Ovary (tissue), 9 donors: ENCODE data around the gene CCDC61. TPM values are rescaled to one million over a fixed set of nuclear protein-coding genes. Genes with fewer than 3 reads are reported as not detected.

Source experiments
- DNase-seq, 5 donors: peaks; one replicate each; pipeline ENCODE4 v3.0.0-alpha.2; 2019 to 2020
- H3K27ac ChIP-seq, 2 donors: fragments of 200-600 bp; one replicate each; pipeline versions ENCODE4 v1.5.1 to v1.8.0; 2019 to 2022
- H3K27me3 ChIP-seq: fragments of 200-600 bp; one replicate; pipeline ENCODE4 v1.8.0; 2022
- H3K36me3 ChIP-seq: fragments of 200-600 bp; sonication (generic); one replicate; pipeline ENCODE4 v1.5.1; 2019
- H3K4me1 ChIP-seq: one replicate; pipeline ENCODE4 v1.8.1; 2013; ENCODE audit warnings: mild to moderate bottlenecking, moderate library complexity; ENCODE audit not compliant: insufficient read depth
- H3K4me3 ChIP-seq: fragments of 200-600 bp; sonication (generic); one replicate; pipeline ENCODE4 v1.5.1; 2017
- H3K9me3 ChIP-seq, 2 donors: fragments of 200-600 bp in 1 of 2; sonication (generic) in 1 of 2; one replicate each; pipeline versions ENCODE4 v1.5.1 to v1.8.1; 2013 to 2019; ENCODE audit warnings: mild to moderate bottlenecking in 1 of 2, moderate library complexity in 1 of 2
- EP300 ChIP-seq: sonication (generic); formaldehyde crosslinking; IDR thresholded peaks from one replicate; pipeline ENCODE4 v1.6.1; 2017; ENCODE audit warnings: antibody characterized with exemption
- POLR2A ChIP-seq: fragments of 450-650 bp; IDR thresholded peaks from one replicate; pipeline ENCODE4 v1.6.1; 2017; ENCODE audit warnings: antibody characterized with exemption, mild to moderate bottlenecking, moderate library complexity
- WGBS, 3 donors: extraction: QIAGEN DNeasy Blood & Tissue Kit in 1 of 3; methylation state at CpG; one replicate each; pipeline versions ENCODE4 v1.1.5 to v1.1.7; 2013 to 2017; 5-methylcytosine and 5-hydroxymethylcytosine counted together
- intact Hi-C, 4 donors: fragments of 100-400 bp; cut with DNase I; formaldehyde crosslinking; loops; one replicate each; pipeline versions ENCODE4 v1.11.0 to v1.15.1; 2022 to 2023
- polyA plus RNA-seq, 2 donors: library from polyadenylated mRNA; stranded (reverse); fragments of 200-250 nt in 1 of 2; fragments of 350-450 nt in 1 of 2; fragmentation: Illumina TruSeq in 1 of 2; extraction: RNeasy Lipid Tissue Mini Kit (QIAGEN cat#74804) in 1 of 2; gene quantifications; one replicate each; pipeline ENCODE4 v1.2.3, GENCODE V29; 2013 to 2014
- total RNA-seq, 7 donors: library from RNA; depleted of rRNA in 2 of 7; stranded (reverse); fragments of >200 nt in 2 of 7; fragmentation: NEBNext Ultra II Directional in 3 of 7; extraction: Animal tissue kit (Norgen Biotek cat#: 25700) in 3 of 7; gene quantifications; one replicate each; pipeline versions ENCODE4 v1.1.0 to v1.2.4, GENCODE V29; 2016 to 2023
- TF ChIP-seq, protein P1 (sequence below), 3 donors: fragments of 450-650 bp in 2 of 3; fragments of 200-600 bp in 1 of 3; IDR thresholded peaks; one replicate each; pipeline versions ENCODE4 v1.5.1 to v1.8.0; 2016 to 2022; ENCODE audit warnings: antibody characterized with exemption in 3 of 3, mild to moderate bottlenecking in 1 of 3
- donor health status: DM: no; HTN: no; CAD: no; lungs with moderate emphysema.
- donor health status: DM: no; HTN: no; CAD: no.
- donor health status: Bipolar disorder and iron deficiency.
- donor health status: DM: yes; HTN: yes; CAD: no.
- donor health status: DM: no; HTN: no; CAD: no.
- donor health status: DM: yes; HTN: yes; CAD: no.

CCDC61 gene
- total and polyA plus RNA-seq, 9 donors = 2.7 to 19.6 (median 14.9) TPM

DNA sequence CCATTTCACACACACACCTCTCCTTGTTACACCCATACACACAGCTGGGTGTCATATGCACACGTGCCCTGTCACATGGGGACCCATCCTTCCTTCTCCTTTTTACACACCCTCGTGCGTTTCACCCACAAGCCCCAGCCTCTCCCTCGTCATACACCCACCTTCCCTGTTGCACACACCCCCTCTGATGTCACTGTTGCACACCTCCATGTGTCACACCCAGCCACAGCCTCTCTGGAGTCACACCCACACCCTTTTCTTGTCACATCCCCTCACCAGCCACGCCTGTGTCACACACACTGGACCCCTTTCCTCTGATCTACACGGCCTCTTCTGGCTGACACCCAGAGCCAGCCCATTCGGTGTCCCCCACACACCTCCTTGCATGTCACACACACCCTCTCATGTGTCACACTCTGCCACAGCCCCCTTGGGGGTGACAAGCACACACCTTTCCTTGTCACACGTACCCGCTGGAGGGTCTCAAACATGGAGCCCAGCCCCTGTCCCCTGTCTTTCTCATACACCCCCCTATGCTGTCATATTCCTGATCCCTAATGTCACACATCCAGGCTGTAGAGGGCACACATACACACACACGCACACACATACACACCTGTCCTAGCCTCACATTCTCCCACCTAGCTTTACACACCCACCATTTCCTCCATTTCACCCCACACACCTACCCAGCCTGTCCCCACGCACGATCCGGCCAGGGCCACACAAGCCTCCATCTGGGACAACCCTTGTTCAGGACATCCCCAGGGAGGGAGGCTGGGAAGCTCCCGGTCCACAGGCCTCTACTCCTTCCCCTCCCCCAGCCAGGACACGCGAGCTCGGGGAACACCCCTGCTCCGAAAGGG, 23.0 kb upstream of the CCDC61 start:
- intact Hi-C loops = no loop called here
- DNase-seq = no peak
- H3K9me3 ChIP-seq = no peaks in the 10 kb centered on the region
- no peak overlapping the region for H3K4me3 ChIP-seq
- TF ChIP-seq, protein P1, sequence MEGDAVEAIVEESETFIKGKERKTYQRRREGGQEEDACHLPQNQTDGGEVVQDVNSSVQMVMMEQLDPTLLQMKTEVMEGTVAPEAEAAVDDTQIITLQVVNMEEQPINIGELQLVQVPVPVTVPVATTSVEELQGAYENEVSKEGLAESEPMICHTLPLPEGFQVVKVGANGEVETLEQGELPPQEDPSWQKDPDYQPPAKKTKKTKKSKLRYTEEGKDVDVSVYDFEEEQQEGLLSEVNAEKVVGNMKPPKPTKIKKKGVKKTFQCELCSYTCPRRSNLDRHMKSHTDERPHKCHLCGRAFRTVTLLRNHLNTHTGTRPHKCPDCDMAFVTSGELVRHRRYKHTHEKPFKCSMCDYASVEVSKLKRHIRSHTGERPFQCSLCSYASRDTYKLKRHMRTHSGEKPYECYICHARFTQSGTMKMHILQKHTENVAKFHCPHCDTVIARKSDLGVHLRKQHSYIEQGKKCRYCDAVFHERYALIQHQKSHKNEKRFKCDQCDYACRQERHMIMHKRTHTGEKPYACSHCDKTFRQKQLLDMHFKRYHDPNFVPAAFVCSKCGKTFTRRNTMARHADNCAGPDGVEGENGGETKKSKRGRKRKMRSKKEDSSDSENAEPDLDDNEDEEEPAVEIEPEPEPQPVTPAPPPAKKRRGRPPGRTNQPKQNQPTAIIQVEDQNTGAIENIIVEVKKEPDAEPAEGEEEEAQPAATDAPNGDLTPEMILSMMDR (IDR thresholded peaks at IDR 0.05) = no peak
- TF ChIP-seq POLR2A (no peak), EP300 (no peak)
- no peak overlapping the region for H3K27ac ChIP-seq
- H3K27me3 ChIP-seq = no peaks in the 10 kb centered on the region
- H3K36me3 ChIP-seq = no peaks in the 10 kb centered on the region
- H3K4me1 ChIP-seq = no peaks in the 10 kb centered on the region
- 16 to 19% (median 17%) methylated on average over 18 of the region's 18 CpGs for WGBS, 3 donors

DNA sequence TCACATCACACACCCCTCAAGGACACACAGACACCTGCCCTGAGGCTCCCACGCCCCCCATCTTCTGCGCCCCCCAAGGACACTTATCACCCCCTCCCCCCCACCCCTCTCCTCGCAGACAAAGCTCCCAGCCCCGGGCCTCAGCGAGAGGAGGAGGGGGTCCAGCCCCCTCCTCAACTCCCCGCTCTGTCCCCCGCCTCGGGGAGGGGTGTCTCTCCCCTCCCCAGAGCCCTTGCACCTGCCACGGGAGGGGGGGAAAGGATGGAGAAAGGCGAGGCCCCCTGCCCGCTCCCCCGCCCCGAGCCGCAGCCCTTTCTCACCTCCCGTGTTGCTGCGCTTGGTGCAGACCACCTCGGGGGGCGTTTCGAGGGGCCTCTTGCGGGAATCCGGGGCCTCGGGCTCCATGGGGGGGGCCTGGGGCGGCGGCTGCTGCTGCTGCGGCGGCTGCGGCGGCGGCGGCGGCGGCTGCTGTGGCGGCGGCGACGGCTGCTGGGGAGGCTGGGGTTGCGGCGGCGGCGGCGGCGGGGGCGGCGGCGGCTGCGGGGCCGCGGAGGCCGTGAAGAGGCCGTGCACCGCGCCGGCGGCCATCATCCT, 22.2 kb upstream of the CCDC61 start:
- Histone ChIP-seq H3K4me3 (no peak overlapping the region), H3K9me3 (no peaks in the 10 kb centered on the region), H3K27me3 (no peaks in the 10 kb centered on the region), H3K36me3 (no peaks in the 10 kb centered on the region), H3K27ac (no peak overlapping the region), H3K4me1 (no peaks in the 10 kb centered on the region)
- 1 to 4% (median 1%) methylated on average over 10 to 48 of the region's 54 CpGs for WGBS, 3 donors
- TF ChIP-seq EP300 (no peak), POLR2A (no peak)
- TF ChIP-seq, protein P1 (IDR thresholded peaks at IDR 0.05) = no peak
- DNase-seq = no peak
- intact Hi-C loops = no loop called here

DNA sequence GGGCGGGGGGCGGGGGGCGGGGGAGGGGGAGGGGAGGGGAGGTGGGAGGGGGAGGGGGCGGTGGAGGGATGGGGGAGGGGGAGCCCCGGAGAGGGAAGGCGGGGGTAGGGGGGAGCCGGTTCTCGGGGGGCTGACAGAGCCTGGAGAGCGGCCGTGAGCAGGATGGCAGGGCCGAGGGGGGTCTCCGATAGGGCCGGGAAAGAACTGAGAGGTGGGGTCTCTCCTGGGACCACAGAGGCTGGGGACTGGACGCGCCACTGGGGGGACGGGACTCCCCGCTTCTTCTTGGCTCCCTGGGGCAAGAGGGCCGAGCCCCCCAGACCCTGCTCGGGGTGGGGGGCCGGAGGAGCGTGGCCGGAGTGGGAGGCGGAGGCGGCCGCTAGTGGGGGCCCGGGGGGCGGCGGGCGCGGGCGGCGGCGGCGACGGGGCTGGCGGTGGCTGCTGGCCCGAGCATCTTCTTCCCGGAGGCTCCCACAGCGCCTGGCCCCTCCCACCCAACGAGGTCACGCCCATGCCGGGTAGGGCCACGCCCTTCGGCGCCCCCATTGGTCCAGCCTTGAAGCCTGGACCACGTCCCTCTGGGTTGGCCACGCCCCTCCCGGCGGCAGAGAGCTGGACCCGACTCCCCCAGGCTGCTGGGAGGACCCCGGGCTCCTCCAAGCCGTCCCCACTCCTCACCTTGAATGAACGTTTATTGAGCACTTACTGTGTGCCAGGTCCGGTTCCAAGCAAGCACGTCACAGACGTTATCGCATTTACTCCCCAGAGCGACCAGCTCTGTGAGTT, 21.5 kb upstream of the CCDC61 start, which contains the start of gene NOVA2:
TSS of gene NOVA2 (minus strand) at position 313 of the 786 bp plus-strand sequence. CDS start 514 bp downstream, outside the sequence.
- H3K9me3 ChIP-seq = no peaks in the 10 kb centered on the region
- H3K4me3 ChIP-seq = no peak within 1 kb of the TSS
- no peaks in the 10 kb centered on the region for H3K36me3 ChIP-seq
- 3 to 4% (median 3%) methylated on average over 23 to 55 of the region's 58 CpGs for WGBS, 3 donors
- DNase-seq = peak in 4 of 5 donors; percentile 43 to 60 (median 50)
- no peak within 1 kb of the TSS for H3K27ac ChIP-seq
- TF ChIP-seq POLR2A (no peak), EP300 (no peak)
- TF ChIP-seq, protein P1 (IDR thresholded peaks at IDR 0.05) = no peak
- H3K4me1 ChIP-seq = no peaks in the 10 kb centered on the region
- no peaks in the 10 kb centered on the region for H3K27me3 ChIP-seq
- intact Hi-C loops = no loop called here

DNA sequence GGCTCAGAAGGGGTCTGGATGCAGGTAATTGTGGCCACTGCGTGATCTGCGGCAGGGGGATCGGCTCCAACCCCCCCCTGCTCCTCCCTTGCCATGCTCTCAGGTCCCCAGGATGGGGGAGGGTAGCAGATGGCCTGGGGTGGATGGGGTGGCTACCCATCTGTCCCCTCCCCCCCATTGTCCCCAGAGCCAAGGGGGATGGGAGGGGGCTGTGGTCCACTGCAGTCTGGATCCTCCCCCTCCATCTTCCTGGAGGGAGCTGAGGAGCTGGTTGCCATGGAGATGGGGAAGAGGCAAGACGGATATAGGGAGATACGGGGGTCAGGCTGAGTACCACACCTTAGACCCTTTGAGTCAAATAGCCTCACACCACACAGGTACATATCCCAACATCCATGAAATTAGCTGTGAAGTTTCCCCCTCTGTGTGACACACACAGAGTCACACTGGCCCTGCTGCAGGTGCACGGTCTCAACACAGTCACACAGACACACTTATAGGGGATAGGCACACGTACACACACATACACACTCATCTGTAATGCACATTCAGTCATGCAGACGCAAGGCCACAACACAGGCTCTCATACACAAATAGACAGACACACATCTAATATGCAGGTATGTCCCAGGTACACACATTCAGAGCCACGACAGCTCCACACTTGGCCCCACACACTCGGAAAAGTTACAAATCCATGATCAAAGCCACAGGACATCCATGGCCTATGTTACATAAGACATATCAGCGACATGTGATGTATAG, 19.8 kb upstream of the CCDC61 start:
- Histone ChIP-seq H3K4me1 (no peaks in the 10 kb centered on the region), H3K9me3 (no peaks in the 10 kb centered on the region), H3K4me3 (no peak overlapping the region), H3K27ac (no peak overlapping the region), H3K36me3 (no peaks in the 10 kb centered on the region), H3K27me3 (no peaks in the 10 kb centered on the region)
- WGBS, 3 donors = 62 to 68% (median 65%) methylated on average over 11 of the region's 11 CpGs
- intact Hi-C loops = no loop called here
- no peak for DNase-seq
- TF ChIP-seq EP300 = no peak
- TF ChIP-seq, protein P1 (IDR thresholded peaks at IDR 0.05) = no peak
